Measurements from ENCODE around the gene ESPN.

The ESPN gene

DNA sequence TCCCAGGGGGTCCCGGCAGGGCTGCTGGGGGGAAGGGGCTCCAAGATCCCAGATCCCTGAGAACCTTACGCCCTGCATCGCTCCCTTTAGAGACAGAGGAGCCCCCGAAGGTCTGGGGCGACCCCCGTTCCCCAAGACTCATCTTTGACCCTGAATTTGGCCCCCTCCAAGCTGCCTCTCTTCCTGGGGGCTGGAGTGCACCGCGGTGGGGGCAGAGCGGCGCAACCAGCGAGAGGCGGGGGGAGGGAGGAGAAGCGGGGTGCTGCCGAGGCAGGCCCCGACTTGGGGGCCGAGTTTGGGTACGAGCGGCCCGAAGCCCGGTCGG is 72.3 kb downstream of the ESPN start:
- H3K9ac ChIP-seq (ENCODE audit: low read depth in 1 of 2, low read length in 2 of 2) = no peak overlapping the region
- H3K9me3 ChIP-seq (ENCODE audit: control insufficient read depth in 1 of 2, low read length in 2 of 2) = no peaks in the 10 kb centered on the region
- peak overlapping the region; percentile 36 to 43 for H3K4me3 ChIP-seq (ENCODE audit: low read depth in 1 of 2, low read length in 2 of 2)
- no peak overlapping the region for H3K27ac ChIP-seq (ENCODE audit: low read depth, low read length)
- H3K36me3 ChIP-seq (ENCODE audit: control insufficient read depth in 1 of 2, insufficient read depth in 2 of 2, low read length in 2 of 2) = no peaks in the 10 kb centered on the region
- H3K4me1 ChIP-seq (ENCODE audit: control insufficient read depth in 1 of 2, insufficient read depth in 2 of 2, low read length in 2 of 2) = peaks cover 3 to 4% of the 10 kb centered on the region in 2 donors
- H3K27me3 ChIP-seq (ENCODE audit: control insufficient read depth in 1 of 2, insufficient read depth in 2 of 2, low read length in 2 of 2) = peaks cover 22 to 27% of the 10 kb centered on the region in 2 donors

- Histone ChIP-seq H3K27me3 (ENCODE audit: control insufficient read depth in 1 of 2, insufficient read depth in 2 of 2, low read length in 2 of 2) (peaks cover 25 to 27% of the 10 kb centered on the region in 2 donors), H3K4me1 (ENCODE audit: control insufficient read depth in 1 of 2, insufficient read depth in 2 of 2, low read length in 2 of 2) (peaks cover 3% of the 10 kb centered on the region in 2 donors), H3K36me3 (ENCODE audit: control insufficient read depth in 1 of 2, insufficient read depth in 2 of 2, low read length in 2 of 2) (no peaks in the 10 kb centered on the region), H3K4me3 (ENCODE audit: low read depth in 1 of 2, low read length in 2 of 2) (peak overlapping the region; percentile 58 to 74), H3K27ac (ENCODE audit: low read depth, low read length) (no peak overlapping the region), H3K9ac (ENCODE audit: low read depth in 1 of 2, low read length in 2 of 2) (peak overlapping the region in 1 of 2 donors; percentile 43), H3K9me3 (ENCODE audit: control insufficient read depth in 1 of 2, low read length in 2 of 2) (no peaks in the 10 kb centered on the region)
These were observed 72.8 kb downstream of the ESPN start for GRCh38 chr1:6497215-6497866.

DNA sequence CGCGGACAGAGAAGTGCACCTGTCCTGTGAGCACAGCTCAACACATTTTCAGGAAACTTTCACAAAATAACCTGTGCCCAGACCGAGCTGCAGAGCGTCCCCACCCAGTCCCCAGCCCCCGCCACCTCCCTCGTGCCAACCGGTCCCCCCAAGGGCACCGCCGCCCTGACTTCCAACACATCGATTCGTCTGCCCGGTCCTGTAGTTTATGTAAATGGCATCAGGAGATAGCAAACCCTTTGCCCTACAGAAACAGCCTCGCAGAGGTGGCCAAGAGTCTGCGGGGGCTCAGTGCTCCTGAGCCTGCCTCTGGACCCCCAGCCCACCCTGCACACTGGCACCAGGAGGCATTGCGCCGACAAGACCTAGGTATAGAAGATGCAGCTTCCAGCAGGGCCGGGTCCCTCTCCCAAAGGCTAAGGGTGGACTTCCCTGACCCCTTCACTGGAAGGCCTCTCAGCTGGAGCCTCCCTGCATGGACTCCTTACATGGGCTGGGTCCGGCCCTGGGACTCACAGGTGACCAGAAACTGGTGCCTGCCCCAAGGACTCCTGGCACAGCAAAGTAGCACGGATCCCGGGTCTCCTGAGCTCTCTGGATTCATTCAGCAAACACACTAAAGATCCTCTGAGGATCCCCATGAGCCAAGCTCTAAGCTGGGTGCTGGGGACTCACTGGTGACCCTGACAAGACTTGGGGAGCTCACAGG is 73.4 kb downstream of the ESPN start:
- H3K27ac ChIP-seq (ENCODE audit: low read depth, low read length) = no peak overlapping the region
- H3K9ac ChIP-seq (ENCODE audit: low read depth in 1 of 2, low read length in 2 of 2) = peak overlapping the region in 1 of 2 donors; percentile 43
- peaks cover 3% of the 10 kb centered on the region in 2 donors for H3K4me1 ChIP-seq (ENCODE audit: control insufficient read depth in 1 of 2, insufficient read depth in 2 of 2, low read length in 2 of 2)

GRCh38 chr1:6498576-6499111 is 74.1 kb downstream of the ESPN start:
- Histone ChIP-seq H3K27ac (ENCODE audit: low read depth, low read length) (no peak overlapping the region), H3K4me1 (ENCODE audit: control insufficient read depth in 1 of 2, insufficient read depth in 2 of 2, low read length in 2 of 2) (peaks cover 3% of the 10 kb centered on the region in 2 donors), H3K36me3 (ENCODE audit: control insufficient read depth in 1 of 2, insufficient read depth in 2 of 2, low read length in 2 of 2) (no peaks in the 10 kb centered on the region)

More for the DNA sequence above, 73.4 kb downstream of the ESPN start:
- Histone ChIP-seq H3K4me3 (ENCODE audit: low read depth in 1 of 2, low read length in 2 of 2) (peak overlapping the region; percentile 58 to 74), H3K9me3 (ENCODE audit: control insufficient read depth in 1 of 2, low read length in 2 of 2) (no peaks in the 10 kb centered on the region), H3K27me3 (ENCODE audit: control insufficient read depth in 1 of 2, insufficient read depth in 2 of 2, low read length in 2 of 2) (peaks cover 25 to 27% of the 10 kb centered on the region in 2 donors), H3K36me3 (ENCODE audit: control insufficient read depth in 1 of 2, insufficient read depth in 2 of 2, low read length in 2 of 2) (no peaks in the 10 kb centered on the region)

DNA sequence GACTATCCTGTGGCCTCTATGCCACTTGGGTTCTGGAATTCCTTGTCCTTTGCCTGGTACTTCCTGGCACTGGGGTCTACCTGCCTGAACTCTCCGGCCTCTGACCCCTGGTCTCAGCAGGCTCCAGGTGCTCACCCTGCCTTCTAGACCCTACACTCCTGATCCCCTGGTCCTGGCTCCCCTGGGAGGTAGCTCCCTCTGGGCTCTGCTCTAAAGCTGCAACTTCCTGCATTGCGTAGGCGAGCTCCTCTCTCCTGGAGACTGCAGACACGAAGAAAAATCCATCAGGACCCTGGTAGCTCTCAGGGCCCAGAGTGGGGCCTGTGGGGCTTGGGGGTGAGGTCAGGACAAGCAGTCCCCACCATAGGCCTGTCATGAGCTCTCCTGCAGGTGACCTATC is 74.7 kb downstream of the ESPN start:
- Histone ChIP-seq H3K27ac (ENCODE audit: low read depth, low read length) (no peak overlapping the region), H3K36me3 (ENCODE audit: control insufficient read depth in 1 of 2, insufficient read depth in 2 of 2, low read length in 2 of 2) (no peaks in the 10 kb centered on the region), H3K9me3 (ENCODE audit: control insufficient read depth in 1 of 2, low read length in 2 of 2) (no peaks in the 10 kb centered on the region), H3K9ac (ENCODE audit: low read depth in 1 of 2, low read length in 2 of 2) (no peak overlapping the region), H3K4me3 (ENCODE audit: low read depth in 1 of 2, low read length in 2 of 2) (no peak overlapping the region), H3K27me3 (ENCODE audit: control insufficient read depth in 1 of 2, insufficient read depth in 2 of 2, low read length in 2 of 2) (peaks cover 25 to 27% of the 10 kb centered on the region in 2 donors), H3K4me1 (ENCODE audit: control insufficient read depth in 1 of 2, insufficient read depth in 2 of 2, low read length in 2 of 2) (peaks cover 3% of the 10 kb centered on the region in 2 donors)

More at GRCh38 chr1:6498576-6499111, 74.1 kb downstream of the ESPN start:
- H3K9ac ChIP-seq (ENCODE audit: low read depth in 1 of 2, low read length in 2 of 2) = no peak overlapping the region
- no peak overlapping the region for H3K4me3 ChIP-seq (ENCODE audit: low read depth in 1 of 2, low read length in 2 of 2)
- no peaks in the 10 kb centered on the region for H3K9me3 ChIP-seq (ENCODE audit: control insufficient read depth in 1 of 2, low read length in 2 of 2)
- peaks cover 25 to 27% of the 10 kb centered on the region in 2 donors for H3K27me3 ChIP-seq (ENCODE audit: control insufficient read depth in 1 of 2, insufficient read depth in 2 of 2, low read length in 2 of 2)

GRCh38 chr1:6500544-6501278 is 76.1 kb downstream of the ESPN start:
- H3K27ac ChIP-seq (ENCODE audit: low read depth, low read length) = no peak overlapping the region

DNA sequence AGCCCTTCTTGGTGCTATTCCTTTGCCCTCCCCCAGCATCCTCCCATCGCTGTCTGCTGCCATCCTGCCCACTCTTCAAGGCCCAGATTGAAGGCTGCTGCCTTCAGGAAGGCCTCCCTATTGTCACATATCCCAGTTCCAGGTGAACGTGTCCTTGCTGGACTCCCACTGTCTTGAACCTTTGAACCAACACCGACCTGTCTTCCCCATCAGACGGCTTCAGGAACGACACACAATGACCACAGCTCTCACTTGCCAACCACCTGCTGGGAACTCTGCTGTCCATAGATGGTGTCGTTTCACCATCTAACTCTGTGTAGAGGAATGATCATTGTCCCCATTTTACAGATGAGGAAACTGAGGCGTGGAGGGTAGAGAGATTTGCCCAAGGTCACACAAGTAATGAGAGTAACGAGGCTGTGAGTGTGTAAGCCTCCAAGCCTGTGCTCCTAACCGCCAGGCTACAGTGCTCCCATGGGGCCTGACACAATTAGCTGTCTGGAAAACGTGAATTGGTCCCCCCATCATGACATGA is 76.8 kb downstream of the ESPN start:
- H3K9me3 ChIP-seq (ENCODE audit: control insufficient read depth in 1 of 2, low read length in 2 of 2) = no peaks in the 10 kb centered on the region
- no peak overlapping the region for H3K4me3 ChIP-seq (ENCODE audit: low read depth in 1 of 2, low read length in 2 of 2)
- peaks cover 3% of the 10 kb centered on the region in 2 donors for H3K4me1 ChIP-seq (ENCODE audit: control insufficient read depth in 1 of 2, insufficient read depth in 2 of 2, low read length in 2 of 2)
- H3K27ac ChIP-seq (ENCODE audit: low read depth, low read length) = no peak overlapping the region
- H3K27me3 ChIP-seq (ENCODE audit: control insufficient read depth in 1 of 2, insufficient read depth in 2 of 2, low read length in 2 of 2) = peaks cover 15 to 20% of the 10 kb centered on the region in 2 donors
- no peak overlapping the region for H3K9ac ChIP-seq (ENCODE audit: low read depth in 1 of 2, low read length in 2 of 2)
- H3K36me3 ChIP-seq (ENCODE audit: control insufficient read depth in 1 of 2, insufficient read depth in 2 of 2, low read length in 2 of 2) = no peaks in the 10 kb centered on the region

More at GRCh38 chr1:6500544-6501278, 76.1 kb downstream of the ESPN start:
- H3K36me3 ChIP-seq (ENCODE audit: control insufficient read depth in 1 of 2, insufficient read depth in 2 of 2, low read length in 2 of 2) = no peaks in the 10 kb centered on the region
- H3K9ac ChIP-seq (ENCODE audit: low read depth in 1 of 2, low read length in 2 of 2) = no peak overlapping the region
- peaks cover 21 to 27% of the 10 kb centered on the region in 2 donors for H3K27me3 ChIP-seq (ENCODE audit: control insufficient read depth in 1 of 2, insufficient read depth in 2 of 2, low read length in 2 of 2)
- no peak overlapping the region for H3K4me3 ChIP-seq (ENCODE audit: low read depth in 1 of 2, low read length in 2 of 2)
- no peaks in the 10 kb centered on the region for H3K9me3 ChIP-seq (ENCODE audit: control insufficient read depth in 1 of 2, low read length in 2 of 2)
- peaks cover 3% of the 10 kb centered on the region in 2 donors for H3K4me1 ChIP-seq (ENCODE audit: control insufficient read depth in 1 of 2, insufficient read depth in 2 of 2, low read length in 2 of 2)

DNA sequence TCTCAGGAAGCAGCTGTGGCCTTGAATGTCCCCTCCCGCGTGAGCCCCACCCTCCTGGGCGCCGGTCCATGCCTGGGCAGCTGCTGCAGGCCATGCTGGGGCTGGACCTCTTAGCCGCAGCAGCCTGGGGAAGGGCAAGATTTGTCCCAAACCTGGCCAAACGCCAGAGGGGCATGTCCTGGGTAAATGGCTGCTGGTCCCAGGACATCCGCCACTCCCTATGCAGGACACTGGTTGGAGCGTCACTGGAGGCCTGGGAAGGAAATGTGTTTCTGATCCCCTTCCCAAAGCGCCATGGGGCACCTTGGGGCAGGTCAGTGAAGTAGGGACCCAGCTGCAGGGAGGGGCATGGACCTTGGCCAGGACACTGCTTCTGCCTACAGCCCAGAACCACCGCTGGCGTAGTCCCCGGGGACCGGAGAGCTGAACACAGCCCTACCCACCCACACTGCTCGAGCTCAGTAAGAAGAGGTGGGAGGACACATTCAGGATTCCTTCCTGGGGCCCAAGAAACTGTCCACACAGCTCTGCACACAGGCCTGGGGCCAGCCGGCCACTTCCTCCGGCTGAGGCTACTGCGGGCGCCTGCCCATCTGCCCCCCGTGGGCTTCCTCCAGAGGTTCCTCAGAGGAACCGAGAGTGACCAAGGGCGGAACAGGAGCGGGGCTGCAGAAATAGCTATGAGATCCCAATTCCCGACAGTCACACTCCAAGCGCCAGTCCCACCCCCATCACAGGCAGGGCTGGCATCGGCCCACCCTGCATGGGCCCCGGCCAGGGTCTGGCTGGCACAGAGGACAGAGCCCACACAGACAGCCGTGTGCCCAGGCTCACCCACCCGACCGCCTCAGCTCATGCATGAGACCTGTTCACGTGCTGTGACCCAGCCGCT is 77.7 kb downstream of the ESPN start:
- Histone ChIP-seq H3K27ac (ENCODE audit: low read depth, low read length) (no peak overlapping the region), H3K27me3 (ENCODE audit: control insufficient read depth in 1 of 2, insufficient read depth in 2 of 2, low read length in 2 of 2) (peaks cover 7 to 15% of the 10 kb centered on the region in 2 donors), H3K9ac (ENCODE audit: low read depth in 1 of 2, low read length in 2 of 2) (no peak overlapping the region), H3K4me1 (ENCODE audit: control insufficient read depth in 1 of 2, insufficient read depth in 2 of 2, low read length in 2 of 2) (peaks cover 3% of the 10 kb centered on the region in 2 donors), H3K9me3 (ENCODE audit: control insufficient read depth in 1 of 2, low read length in 2 of 2) (no peaks in the 10 kb centered on the region), H3K4me3 (ENCODE audit: low read depth in 1 of 2, low read length in 2 of 2) (no peak overlapping the region), H3K36me3 (ENCODE audit: control insufficient read depth in 1 of 2, insufficient read depth in 2 of 2, low read length in 2 of 2) (no peaks in the 10 kb centered on the region)

GRCh38 chr1:6503884-6504602 is 79.5 kb downstream of the ESPN start:
- peaks cover 3 to 5% of the 10 kb centered on the region in 2 donors for H3K27me3 ChIP-seq (ENCODE audit: control insufficient read depth in 1 of 2, insufficient read depth in 2 of 2, low read length in 2 of 2)
- no peaks in the 10 kb centered on the region for H3K4me1 ChIP-seq (ENCODE audit: control insufficient read depth in 1 of 2, insufficient read depth in 2 of 2, low read length in 2 of 2)
- H3K36me3 ChIP-seq (ENCODE audit: control insufficient read depth in 1 of 2, insufficient read depth in 2 of 2, low read length in 2 of 2) = no peaks in the 10 kb centered on the region

More at GRCh38 chr1:6503884-6504602, 79.5 kb downstream of the ESPN start:
- Histone ChIP-seq H3K9me3 (ENCODE audit: control insufficient read depth in 1 of 2, low read length in 2 of 2) (no peaks in the 10 kb centered on the region), H3K27ac (ENCODE audit: low read depth, low read length) (no peak overlapping the region), H3K9ac (ENCODE audit: low read depth in 1 of 2, low read length in 2 of 2) (no peak overlapping the region), H3K4me3 (ENCODE audit: low read depth in 1 of 2, low read length in 2 of 2) (no peak overlapping the region)
